Fibroblast of the conjunctiva (primary cell): Measurements from ENCODE around the gene HS6ST1.
"Not testable (repeated sequence)": the region's sequence is repeated elsewhere in the genome, so short reads cannot be mapped to it uniquely, and the experiment has no call there.

Experiments
- DNase-seq: peaks from one replicate; pipeline ENCODE4 v3.0.0-alpha.2; 2010; ENCODE audit warnings: low read depth

Gene HS6ST1

GRCh38 chr2:128321784-128322714 is 3.4 kb upstream of the HS6ST1 start:
- DNase-seq, result peak; percentile 45

GRCh38 chr2:128320906-128321771 is 2.5 kb upstream of the HS6ST1 start:
- DNase-seq, result no peak

- no peak for DNase-seq
Measured at GRCh38 chr2:128320192-128320905, 1.7 kb upstream of the HS6ST1 start.

GRCh38 chr2:128319631-128320191 is 1.0 kb upstream of the HS6ST1 start:
- DNase-seq, result no peak

- not testable (repeated sequence) for DNase-seq
Measured at GRCh38 chr2:128318245-128318644, 423 bp downstream of the HS6ST1 start.

GRCh38 chr2:128317899-128318225 is 806 bp downstream of the HS6ST1 start:
- not testable (repeated sequence) for DNase-seq

GRCh38 chr2:128317181-128317898 is 1.3 kb downstream of the HS6ST1 start:
- DNase-seq, result no peak

- no peak for DNase-seq
Measured at GRCh38 chr2:128316777-128317180, 1.9 kb downstream of the HS6ST1 start.

GRCh38 chr2:128315829-128316776 is 2.6 kb downstream of the HS6ST1 start:
- no peak for DNase-seq

GRCh38 chr2:128315122-128315828 is 3.4 kb downstream of the HS6ST1 start:
- no peak for DNase-seq

GRCh38 chr2:128314348-128315121 is 4.1 kb downstream of the HS6ST1 start:
- DNase-seq, result no peak

- no peak for DNase-seq
Measured at GRCh38 chr2:128313931-128314347, 4.7 kb downstream of the HS6ST1 start.

GRCh38 chr2:128313091-128313836 is 5.4 kb downstream of the HS6ST1 start:
- no peak for DNase-seq

- DNase-seq, result no peak
Measured at GRCh38 chr2:128312411-128312810, 6.3 kb downstream of the HS6ST1 start.

GRCh38 chr2:128311755-128312341 is 6.8 kb downstream of the HS6ST1 start:
- no peak for DNase-seq

GRCh38 chr2:128311216-128311754 is 7.4 kb downstream of the HS6ST1 start:
- no peak for DNase-seq

- no peak for DNase-seq
Measured at GRCh38 chr2:128310761-128311160, 7.9 kb downstream of the HS6ST1 start.
